Esophagus muscularis mucosa (tissue), 4 donors: ENCODE measurements around the gene GALNT11.

ENCODE experiments used
- CTCF ChIP-seq, 3 experiments: fragments of 200-600 bp in 2 of 3; fragments of 450-650 bp in 1 of 3; sonication (generic) in 2 of 3; IDR thresholded peaks; one replicate each; pipeline ENCODE4 v1.5.1; 2017 to 2019; ENCODE audit warnings: antibody characterized with exemption in 3 of 3, mild to moderate bottlenecking in 2 of 3, moderate library complexity in 1 of 3
- EP300 ChIP-seq: sonication (generic); formaldehyde crosslinking; IDR thresholded peaks from one replicate; pipeline ENCODE4 v1.6.1; 2017; ENCODE audit warnings: antibody characterized with exemption
- POLR2A ChIP-seq: fragments of 450-650 bp; IDR thresholded peaks from one replicate; pipeline ENCODE4 v1.6.1; 2017; ENCODE audit warnings: antibody characterized with exemption, moderate library complexity, mild to moderate bottlenecking, low read depth
- POLR2AphosphoS5 ChIP-seq, 2 donors: sonication (generic); formaldehyde crosslinking; IDR thresholded peaks; one replicate each; pipeline ENCODE4 v1.6.1; 2017; ENCODE audit warnings: antibody characterized with exemption in 2 of 2

GRCh38 chr7:152158801-152159587 is 133.5 kb downstream of the GALNT11 start:
- TF ChIP-seq CTCF (IDR thresholded peaks at IDR 0.05): no peak
- TF ChIP-seq POLR2A: no peak
- TF ChIP-seq EP300: no peak
- no peak for TF ChIP-seq POLR2AphosphoS5 (IDR thresholded peaks at IDR 0.05)
